HEK293 (cell line): Measurements from ENCODE around the gene PIK3R3.

Source experiments
- HOXD13 ChIP-seq: sonication (generic); formaldehyde crosslinking; IDR thresholded peaks from 2 replicates; pipeline ENCODE4 v1.8.0; 2022; ENCODE audit warnings: missing genetic modification reagents, borderline replicate concordance
- PBX3 ChIP-seq: sonication (generic); formaldehyde crosslinking; IDR thresholded peaks from 2 replicates; pipeline ENCODE4 v1.8.1; 2022; ENCODE audit warnings: mild to moderate bottlenecking, moderate library complexity, missing genetic modification reagents
- PRDM10 ChIP-seq: fragments of 450-650 bp; formaldehyde crosslinking; IDR thresholded peaks from 2 replicates; pipeline ENCODE4 v1.5.1; 2016; ENCODE audit warnings: missing biosample characterization, missing genetic modification characterization
- PRDM4 ChIP-seq: fragments of 450-650 bp; formaldehyde crosslinking; IDR thresholded peaks from 2 replicates; pipeline ENCODE4 v1.5.1; 2017; ENCODE audit warnings: missing biosample characterization, missing genetic modification characterization
- ZBTB44 ChIP-seq: fragments of 450-650 bp; IDR thresholded peaks from 2 replicates; pipeline ENCODE4 v1.5.1; 2018; ENCODE audit warnings: missing biosample characterization, mild to moderate bottlenecking, missing genetic modification characterization
- ZBTB6 ChIP-seq: fragments of 450-650 bp; formaldehyde crosslinking; IDR thresholded peaks from 2 replicates; pipeline ENCODE4 v1.5.1; 2017; ENCODE audit warnings: missing biosample characterization, missing genetic modification characterization
- ZEB2 ChIP-seq: fragments of 450-650 bp; formaldehyde crosslinking; IDR thresholded peaks from 2 replicates; pipeline ENCODE4 v1.5.1; 2016; ENCODE audit warnings: missing biosample characterization, missing genetic modification characterization
- ZNF114 ChIP-seq: fragments of 450-650 bp; formaldehyde crosslinking; IDR thresholded peaks from 2 replicates; pipeline ENCODE4 v1.5.0; 2017; ENCODE audit warnings: missing biosample characterization, missing genetic modification characterization
- ZNF324 ChIP-seq: fragments of 450-650 bp; formaldehyde crosslinking; IDR thresholded peaks from 2 replicates; pipeline ENCODE4 v1.5.1; 2016; ENCODE audit warnings: missing biosample characterization, missing genetic modification characterization
- ZNF335 ChIP-seq: fragments of 450-650 bp; formaldehyde crosslinking; conservative IDR thresholded peaks from 2 replicates; pipeline ENCODE4 v1.5.1; 2016; ENCODE audit warnings: missing biosample characterization, missing genetic modification characterization
- ZNF362 ChIP-seq: fragments of 450-650 bp; formaldehyde crosslinking; IDR thresholded peaks from 2 replicates; pipeline ENCODE4 v1.5.1; 2016; ENCODE audit warnings: missing biosample characterization, missing genetic modification characterization
- ZNF548 ChIP-seq: fragments of 450-650 bp; formaldehyde crosslinking; IDR thresholded peaks from 2 replicates; pipeline ENCODE4 v1.5.1; 2016; ENCODE audit warnings: missing biosample characterization, missing genetic modification characterization
- ZNF549 ChIP-seq: fragments of 450-650 bp; IDR thresholded peaks from 2 replicates; pipeline ENCODE4 v1.5.1; 2018; ENCODE audit warnings: missing biosample characterization, missing genetic modification characterization, mild to moderate bottlenecking, inconsistent platforms, moderate library complexity
- ZNF664 ChIP-seq: fragments of 450-650 bp; formaldehyde crosslinking; IDR thresholded peaks from 2 replicates; pipeline ENCODE4 v1.5.1; 2016; ENCODE audit warnings: missing biosample characterization, missing genetic modification characterization
- ZNF843 ChIP-seq: fragments of 450-650 bp; formaldehyde crosslinking; IDR thresholded peaks from 2 replicates; pipeline ENCODE4 v1.5.1; 2016; ENCODE audit warnings: missing biosample characterization, missing genetic modification characterization
- ZSCAN30 ChIP-seq: fragments of 450-650 bp; IDR thresholded peaks from 2 replicates; pipeline ENCODE4 v1.5.1; 2018; ENCODE audit warnings: missing biosample characterization, mild to moderate bottlenecking, missing genetic modification characterization, moderate library complexity

Gene PIK3R3

GRCh38 chr1:46181343-46182260 is 49.2 kb upstream of the PIK3R3 start (continued):
- TF ChIP-seq PRDM4 (tag by site-specific recombination) (peak; percentile 74), ZNF664 (tag by site-specific recombination) (peak; percentile 34; the same call in 1 of the 2 replicates), ZNF335 (tag by site-specific recombination) (0 out of 2 replicates have a peak, but pooled peaks have one; percentile 18), ZNF114 (tag by site-specific recombination) (no peak), ZEB2 (tag by site-specific recombination) (peak; percentile 30; the same call in 1 of the 2 replicates), ZNF843 (tag by site-specific recombination) (peak; percentile 51), PRDM10 (tag by site-specific recombination) (peak; percentile 91), ZBTB6 (peak; percentile 48; the same call in 1 of the 2 replicates), HOXD13 (CRISPR knock-in tag) (no peak), ZNF548 (tag by site-specific recombination) (no peak), ZNF549 (tag by site-specific recombination) (no peak), ZNF324 (tag by site-specific recombination) (no peak), ZBTB44 (tag by site-specific recombination) (peak; percentile 57; the same call in 1 of the 2 replicates), ZNF362 (peak; percentile 80), PBX3 (no peak), ZSCAN30 (no peak)
- TF ChIP-seq, all 188 proteins: peak for 18
